ENCODE results near the gene ANKRD33.
"Not testable (repeated sequence)": the region's sequence is repeated elsewhere in the genome, so short reads cannot be mapped to it uniquely, and the experiment has no call there.

The ANKRD33 gene

DNA sequence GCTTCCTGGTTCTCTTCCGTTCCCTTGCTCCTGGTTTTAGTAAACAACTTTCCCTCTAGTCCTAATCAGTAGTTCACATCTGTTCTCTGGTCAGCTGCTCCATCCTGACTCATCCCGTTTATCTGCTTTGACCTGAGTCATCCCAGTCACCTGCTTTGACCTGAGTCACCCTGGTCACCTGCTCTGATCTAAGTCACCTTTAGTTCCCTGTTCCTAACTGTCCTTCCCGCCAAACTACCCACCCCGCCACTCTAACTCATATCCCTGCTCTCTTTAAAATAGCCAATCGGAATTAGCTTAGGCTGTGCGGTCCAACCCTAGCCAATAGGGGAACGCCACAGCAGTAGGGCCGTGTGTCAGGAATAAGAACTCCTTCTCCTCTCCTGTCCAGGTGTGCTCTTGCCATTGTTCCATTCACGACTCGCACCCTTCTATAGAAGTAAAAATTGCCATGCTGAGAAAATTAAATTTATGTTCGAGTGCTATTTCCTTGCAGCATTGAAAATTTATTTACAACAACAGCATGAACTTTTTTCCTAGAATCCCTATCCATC, 3.1 kb upstream of the ANKRD33 start:
- Histone ChIP-seq H3K9ac (ENCODE audit: low read length) (peak overlapping the region; percentile 56), H3K27me3 (replicated peaks; ENCODE audit: control insufficient read depth, insufficient read depth, low read length) (no peaks in the 10 kb centered on the region), H3K4me1 (ENCODE audit: control insufficient read depth, insufficient read depth, low read length) (peaks cover 8% of the 10 kb centered on the region), H3K36me3 (ENCODE audit: control insufficient read depth, insufficient read depth, low read length, severe bottlenecking) (no peaks in the 10 kb centered on the region), H3K4me3 (ENCODE audit: low read length) (no peak overlapping the region), H3K9me3 (ENCODE audit: control insufficient read depth, low read length) (no peaks in the 10 kb centered on the region)
- no peak for DNase-seq (ENCODE audit: low read depth)

- H3K27me3 ChIP-seq (replicated peaks; ENCODE audit: control insufficient read depth, insufficient read depth, low read length); DNase-seq (ENCODE audit: low read depth); H3K4me1 ChIP-seq (ENCODE audit: control insufficient read depth, insufficient read depth, low read length); H3K9me3 ChIP-seq (ENCODE audit: control insufficient read depth, low read length); H3K36me3 ChIP-seq (ENCODE audit: control insufficient read depth, insufficient read depth, low read length, severe bottlenecking): not testable (repeated sequence)
- peak overlapping the region; percentile 68 for H3K4me3 ChIP-seq (ENCODE audit: low read length)
- peak overlapping the region; percentile 56 for H3K9ac ChIP-seq (ENCODE audit: low read length)
These were observed 2.4 kb upstream of the ANKRD33 start for GRCh38 chr12:51885294-51886020.

GRCh38 chr12:51886021-51886710, 1.7 kb upstream of the ANKRD33 start:
- Histone ChIP-seq H3K36me3 (ENCODE audit: control insufficient read depth, insufficient read depth, low read length, severe bottlenecking) (no peaks in the 10 kb centered on the region), H3K9me3 (ENCODE audit: control insufficient read depth, low read length) (no peaks in the 10 kb centered on the region)
- DNase-seq (ENCODE audit: low read depth): peak; percentile 93

GRCh38 chr12:51888316-51889215, 663 bp downstream of the ANKRD33 start:
- H3K27me3 ChIP-seq (replicated peaks; ENCODE audit: control insufficient read depth, insufficient read depth, low read length): no peaks in the 10 kb centered on the region
- H3K9me3 ChIP-seq (ENCODE audit: control insufficient read depth, low read length): no peaks in the 10 kb centered on the region
- peak overlapping the region; percentile 38 for H3K4me3 ChIP-seq (ENCODE audit: low read length)
- no peak overlapping the region for H3K9ac ChIP-seq (ENCODE audit: low read length)
- peaks cover 8% of the 10 kb centered on the region for H3K4me1 ChIP-seq (ENCODE audit: control insufficient read depth, insufficient read depth, low read length)
- no peak for DNase-seq (ENCODE audit: low read depth)
- H3K36me3 ChIP-seq (ENCODE audit: control insufficient read depth, insufficient read depth, low read length, severe bottlenecking): no peaks in the 10 kb centered on the region

More at GRCh38 chr12:51886021-51886710, 1.7 kb upstream of the ANKRD33 start:
- no peaks in the 10 kb centered on the region for H3K27me3 ChIP-seq (replicated peaks; ENCODE audit: control insufficient read depth, insufficient read depth, low read length)
- peaks cover 8% of the 10 kb centered on the region for H3K4me1 ChIP-seq (ENCODE audit: control insufficient read depth, insufficient read depth, low read length)
- peak overlapping the region; percentile 68 for H3K4me3 ChIP-seq (ENCODE audit: low read length)
- peak overlapping the region; percentile 71 for H3K9ac ChIP-seq (ENCODE audit: low read length)

GRCh38 chr12:51889216-51890132, 1.6 kb downstream of the ANKRD33 start:
- H3K4me3 ChIP-seq (ENCODE audit: low read length): no peak overlapping the region

DNA sequence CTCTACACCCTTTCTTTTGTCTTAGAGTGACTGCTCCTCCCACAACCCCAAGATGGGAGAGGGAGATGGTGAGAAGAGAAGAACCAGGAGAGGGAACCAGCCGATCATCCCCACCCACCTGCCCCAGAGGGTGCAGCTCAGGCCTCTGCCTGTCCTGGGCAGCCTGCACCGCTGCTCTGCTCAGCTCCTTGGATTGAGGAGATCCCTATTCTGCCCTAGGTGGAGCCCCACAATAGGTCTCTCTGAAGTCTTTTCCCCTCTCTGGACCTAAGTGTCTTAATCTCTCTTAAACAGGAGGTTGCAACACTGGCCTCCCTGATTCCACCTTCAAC, 2.2 kb downstream of the ANKRD33 start:
- H3K9me3 ChIP-seq (ENCODE audit: control insufficient read depth, low read length): no peaks in the 10 kb centered on the region
- DNase-seq (ENCODE audit: low read depth): no peak
- no peaks in the 10 kb centered on the region for H3K36me3 ChIP-seq (ENCODE audit: control insufficient read depth, insufficient read depth, low read length, severe bottlenecking)
- no peaks in the 10 kb centered on the region for H3K27me3 ChIP-seq (replicated peaks; ENCODE audit: control insufficient read depth, insufficient read depth, low read length)
- no peak overlapping the region for H3K4me3 ChIP-seq (ENCODE audit: low read length)
- peaks cover 13% of the 10 kb centered on the region for H3K4me1 ChIP-seq (ENCODE audit: control insufficient read depth, insufficient read depth, low read length)
- H3K9ac ChIP-seq (ENCODE audit: low read length): no peak overlapping the region

More at GRCh38 chr12:51889216-51890132, 1.6 kb downstream of the ANKRD33 start:
- DNase-seq (ENCODE audit: low read depth): peak; percentile 50
- no peaks in the 10 kb centered on the region for H3K9me3 ChIP-seq (ENCODE audit: control insufficient read depth, low read length)
- H3K27me3 ChIP-seq (replicated peaks; ENCODE audit: control insufficient read depth, insufficient read depth, low read length): no peaks in the 10 kb centered on the region
- H3K36me3 ChIP-seq (ENCODE audit: control insufficient read depth, insufficient read depth, low read length, severe bottlenecking): no peaks in the 10 kb centered on the region
- no peak overlapping the region for H3K9ac ChIP-seq (ENCODE audit: low read length)
- H3K4me1 ChIP-seq (ENCODE audit: control insufficient read depth, insufficient read depth, low read length): peaks cover 8% of the 10 kb centered on the region

DNA sequence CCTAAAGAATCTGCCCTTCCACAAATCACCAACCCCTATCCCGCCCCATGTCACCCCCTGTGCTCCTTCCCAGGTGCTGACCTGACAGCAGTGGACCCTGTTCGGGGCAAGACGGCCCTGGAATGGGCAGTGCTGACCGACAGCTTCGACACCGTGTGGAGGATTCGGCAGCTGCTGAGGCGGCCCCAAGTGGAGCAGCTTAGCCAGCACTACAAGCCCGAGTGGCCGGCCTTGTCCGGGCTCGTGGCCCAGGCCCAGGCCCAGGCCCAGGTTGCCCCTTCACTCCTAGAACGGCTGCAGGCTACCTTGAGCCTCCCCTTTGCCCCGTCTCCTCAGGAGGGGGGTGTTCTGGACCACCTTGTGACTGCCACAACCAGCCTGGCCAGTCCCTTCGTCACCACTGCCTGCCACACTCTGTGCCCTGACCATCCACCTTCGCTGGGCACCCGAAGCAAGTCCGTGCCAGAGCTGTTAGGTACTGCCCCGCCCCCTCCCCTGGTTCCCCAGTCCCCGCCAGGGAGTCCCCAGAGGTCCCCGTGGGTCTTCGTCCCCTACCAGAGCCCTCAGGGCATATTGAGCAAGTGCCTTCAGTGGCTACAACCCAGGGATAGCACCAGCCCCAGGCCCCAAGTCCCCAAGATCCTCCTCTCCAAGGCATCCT, 2.7 kb downstream of the ANKRD33 start:
- H3K4me3 ChIP-seq (ENCODE audit: low read length): no peak overlapping the region
- no peak overlapping the region for H3K9ac ChIP-seq (ENCODE audit: low read length)
- DNase-seq (ENCODE audit: low read depth): no peak
- H3K9me3 ChIP-seq (ENCODE audit: control insufficient read depth, low read length): no peaks in the 10 kb centered on the region
- H3K27me3 ChIP-seq (replicated peaks; ENCODE audit: control insufficient read depth, insufficient read depth, low read length): no peaks in the 10 kb centered on the region
- H3K36me3 ChIP-seq (ENCODE audit: control insufficient read depth, insufficient read depth, low read length, severe bottlenecking): no peaks in the 10 kb centered on the region
- peaks cover 18% of the 10 kb centered on the region for H3K4me1 ChIP-seq (ENCODE audit: control insufficient read depth, insufficient read depth, low read length)

- H3K4me3 ChIP-seq (ENCODE audit: low read length): no peak overlapping the region
- peak; percentile 25 for DNase-seq (ENCODE audit: low read depth)
- H3K9ac ChIP-seq (ENCODE audit: low read length): peak overlapping the region; percentile 53
- no peaks in the 10 kb centered on the region for H3K27me3 ChIP-seq (replicated peaks; ENCODE audit: control insufficient read depth, insufficient read depth, low read length)
- H3K4me1 ChIP-seq (ENCODE audit: control insufficient read depth, insufficient read depth, low read length): peaks cover 14% of the 10 kb centered on the region
- no peaks in the 10 kb centered on the region for H3K9me3 ChIP-seq (ENCODE audit: control insufficient read depth, low read length)
- H3K36me3 ChIP-seq (ENCODE audit: control insufficient read depth, insufficient read depth, low read length, severe bottlenecking): no peaks in the 10 kb centered on the region
These were observed 3.9 kb downstream of the ANKRD33 start for GRCh38 chr12:51891843-51892242.

GRCh38 chr12:51893786-51894185, 5.9 kb downstream of the ANKRD33 start:
- DNase-seq (ENCODE audit: low read depth): no peak

More at GRCh38 chr12:51893786-51894185, 5.9 kb downstream of the ANKRD33 start:
- Histone ChIP-seq H3K4me3 (ENCODE audit: low read length) (no peak overlapping the region), H3K27me3 (replicated peaks; ENCODE audit: control insufficient read depth, insufficient read depth, low read length) (no peaks in the 10 kb centered on the region), H3K4me1 (ENCODE audit: control insufficient read depth, insufficient read depth, low read length) (peaks cover 23% of the 10 kb centered on the region), H3K36me3 (ENCODE audit: control insufficient read depth, insufficient read depth, low read length, severe bottlenecking) (no peaks in the 10 kb centered on the region), H3K9me3 (ENCODE audit: control insufficient read depth, low read length) (no peaks in the 10 kb centered on the region), H3K9ac (ENCODE audit: low read length) (no peak overlapping the region)
